ENCODE results near the gene IRX2.

Gene IRX2

GRCh38 chr5:2711446-2712425 lies 39.7 kb downstream of the IRX2 start:
- no peak for DNase-seq

- no peak for DNase-seq
These were observed 40.6 kb downstream of the IRX2 start for GRCh38 chr5:2710910-2711309.

GRCh38 chr5:2709976-2710689 lies 41.3 kb downstream of the IRX2 start:
- no peak for DNase-seq

GRCh38 chr5:2708751-2709150 lies 42.7 kb downstream of the IRX2 start:
- DNase-seq: no peak

GRCh38 chr5:2708132-2708531 lies 43.3 kb downstream of the IRX2 start:
- DNase-seq: no peak

GRCh38 chr5:2705861-2706260 lies 45.6 kb downstream of the IRX2 start:
- DNase-seq: no peak

- no peak for DNase-seq
These were observed 46.5 kb downstream of the IRX2 start for GRCh38 chr5:2704806-2705645.

GRCh38 chr5:2704111-2704510 lies 47.4 kb downstream of the IRX2 start:
- DNase-seq: no peak

GRCh38 chr5:2703615-2704014 lies 47.9 kb downstream of the IRX2 start:
- DNase-seq: no peak

- no peak for DNase-seq
These were observed 48.4 kb downstream of the IRX2 start for GRCh38 chr5:2703041-2703440.

GRCh38 chr5:2702096-2702879 lies 49.2 kb downstream of the IRX2 start:
- DNase-seq: no peak

GRCh38 chr5:2701592-2701991 lies 49.9 kb downstream of the IRX2 start:
- no peak for DNase-seq

- DNase-seq: no peak
These were observed 50.6 kb downstream of the IRX2 start for GRCh38 chr5:2700876-2701275.

GRCh38 chr5:2699686-2700085 lies 51.8 kb downstream of the IRX2 start:
- DNase-seq: no peak

GRCh38 chr5:2699231-2699630 lies 52.2 kb downstream of the IRX2 start:
- DNase-seq: no peak

- no peak for DNase-seq
These were observed 52.9 kb downstream of the IRX2 start for GRCh38 chr5:2698581-2698980.

GRCh38 chr5:2697446-2698200 lies 53.9 kb downstream of the IRX2 start:
- no peak for DNase-seq

- no peak for DNase-seq
These were observed 54.4 kb downstream of the IRX2 start for GRCh38 chr5:2697041-2697440.
